Skin epidermis (tissue), 12 donors: ENCODE measurements around the gene INTS11.
A peak's percentile ranks its signal among the peaks of the same experiment; 100 is the strongest.

Source experiments
- H3K27ac ChIP-seq, 21 experiments: fragments of 200-600 bp; sonication (generic) in 11 of 21; one replicate each; pipeline ENCODE4 v1.5.0; 2020; ENCODE audit warnings: mild to moderate bottlenecking in 3 of 21, inconsistent platforms in 2 of 21, moderate library complexity in 2 of 21
- H3K4me3 ChIP-seq, 7 experiments: fragments of 200-600 bp; sonication (generic) in 2 of 7; one replicate each; pipeline ENCODE4 v1.5.0; 2020; ENCODE audit warnings: inconsistent platforms in 2 of 7, mild to moderate bottlenecking in 2 of 7, moderate library complexity in 1 of 7

Gene INTS11

DNA sequence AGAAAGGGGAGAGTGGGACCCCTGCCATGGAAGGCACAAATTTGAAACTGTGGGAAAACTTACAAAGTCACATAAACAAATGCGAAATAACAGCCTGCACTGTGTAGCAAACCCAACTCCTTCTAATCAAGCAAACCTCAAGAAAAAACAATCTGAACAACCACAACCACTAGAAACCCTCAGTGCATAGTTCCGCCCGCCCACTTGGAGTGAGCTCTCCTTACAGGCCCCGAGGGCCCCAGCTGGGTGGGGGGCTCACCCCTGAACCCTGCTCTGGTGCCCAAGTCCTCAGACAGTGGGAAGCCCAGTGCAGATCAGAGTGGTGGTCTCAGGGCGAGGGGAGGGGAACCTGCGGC lies 34.8 kb upstream of the INTS11 start:
- H3K4me3 ChIP-seq: no peak overlapping the region
- peak overlapping the region in 20 of 21 experiments; percentile 54 to 97 (median 84) for H3K27ac ChIP-seq

GRCh38 chr1:1358433-1359271 lies 34.2 kb upstream of the INTS11 start, which contains the start of gene MXRA8:
TSS of gene MXRA8 (minus strand) at chr1:1358555. CDS start at chr1:1358504, 51 bp downstream.
- peak within 1 kb of the TSS; percentile 21 to 44 (median 32) for H3K4me3 ChIP-seq

DNA sequence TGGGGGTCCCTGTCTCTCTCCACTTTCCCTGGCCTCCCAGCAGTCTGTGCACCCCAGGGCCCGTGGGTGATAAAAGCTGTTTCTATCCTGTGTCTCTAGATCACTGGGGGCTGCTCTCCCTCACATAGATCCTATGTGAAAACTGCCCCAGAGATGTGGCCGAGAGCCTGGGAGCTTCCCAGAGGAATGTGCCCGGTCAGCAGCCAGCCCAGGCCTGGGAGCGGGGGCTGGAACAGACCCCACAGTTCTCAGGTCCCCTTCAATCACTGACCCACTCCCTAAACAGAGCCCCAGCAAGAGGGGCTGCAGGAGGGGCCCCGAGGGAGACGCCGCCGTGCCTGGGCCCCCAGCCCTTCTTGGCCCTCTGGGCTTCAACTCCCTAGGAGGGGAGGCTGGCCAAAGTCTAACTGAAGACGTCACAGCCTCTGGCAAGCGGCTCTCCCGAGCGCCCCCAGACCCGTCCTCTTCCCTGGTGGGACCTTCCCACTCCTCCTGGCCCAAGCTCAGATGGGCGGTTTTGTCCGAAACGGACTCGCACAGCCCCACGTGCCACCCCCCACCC lies 33.5 kb upstream of the INTS11 start:
- Histone ChIP-seq H3K27ac (peak overlapping the region in 20 of 21 experiments; percentile 43 to 97 (median 84)), H3K4me3 (peak overlapping the region; percentile 21 to 44 (median 32))

More at GRCh38 chr1:1358433-1359271, 34.2 kb upstream of the INTS11 start, which contains the start of gene MXRA8:
- peak within 1 kb of the TSS in 20 of 21 experiments; percentile 61 to 97 (median 84) for H3K27ac ChIP-seq

DNA sequence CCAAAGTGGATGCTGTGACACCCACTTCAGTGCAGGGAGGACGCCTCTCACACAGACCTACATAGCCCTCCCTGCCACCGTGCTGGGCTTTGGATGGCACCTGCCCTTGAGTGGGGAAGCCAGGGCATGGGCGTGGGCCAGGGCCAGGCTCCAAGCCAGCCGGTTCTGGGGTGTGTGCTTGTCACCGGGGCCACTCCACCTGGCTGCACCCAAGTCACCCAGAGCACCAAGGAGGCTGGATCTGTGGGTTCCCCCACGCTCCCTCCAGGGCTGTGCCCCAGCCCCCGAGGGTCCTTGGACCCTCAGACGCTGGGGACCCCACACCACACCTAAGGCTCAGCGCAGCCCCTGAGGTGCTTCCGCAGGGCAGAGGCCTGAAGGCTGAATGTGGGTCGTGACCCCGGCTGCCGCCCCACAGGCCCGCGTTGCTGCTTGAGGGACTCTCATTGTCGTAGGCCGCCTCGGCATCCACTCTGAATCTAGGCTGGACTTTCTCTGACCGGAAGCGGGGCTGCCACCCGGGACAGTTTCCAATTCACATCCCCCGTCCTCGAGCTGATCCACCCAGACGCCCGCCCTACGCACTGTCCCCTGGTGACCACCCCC lies 32.4 kb upstream of the INTS11 start:
- Histone ChIP-seq H3K4me3 (peak overlapping the region; percentile 21 to 44 (median 32)), H3K27ac (peak overlapping the region in 17 of 21 experiments; percentile 34 to 97 (median 84))

- peak overlapping the region; percentile 21 to 44 (median 32) for H3K4me3 ChIP-seq
- peak overlapping the region in 14 of 21 experiments; percentile 34 to 97 (median 84) for H3K27ac ChIP-seq
Observed at GRCh38 chr1:1356166-1356795, 31.8 kb upstream of the INTS11 start.

DNA sequence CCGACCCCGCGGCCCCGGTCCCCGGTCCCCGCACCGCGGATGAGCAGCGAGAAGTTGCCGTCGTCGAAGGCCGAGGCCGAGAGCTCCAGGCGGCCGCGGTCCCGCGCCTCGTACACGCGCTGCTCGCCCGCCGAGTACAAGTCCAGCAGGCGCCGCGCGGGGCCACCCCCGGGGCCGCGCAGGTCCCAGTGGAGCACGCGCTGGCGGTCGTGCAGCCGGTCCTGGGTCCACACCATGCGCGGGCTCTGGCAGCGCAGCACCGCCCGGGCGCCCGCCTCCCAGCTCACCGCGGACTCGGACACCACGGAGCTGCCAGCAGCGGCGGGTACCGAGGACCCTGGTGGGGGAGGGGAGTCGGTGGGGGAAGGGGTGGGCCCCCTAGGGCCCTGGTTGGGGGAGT lies 31.0 kb upstream of the INTS11 start:
- Histone ChIP-seq H3K4me3 (peak overlapping the region in 6 of 7 experiments; percentile 0 to 37 (median 16)), H3K27ac (peak overlapping the region in 3 of 21 experiments; percentile 2 to 63 (median 14))

DNA sequence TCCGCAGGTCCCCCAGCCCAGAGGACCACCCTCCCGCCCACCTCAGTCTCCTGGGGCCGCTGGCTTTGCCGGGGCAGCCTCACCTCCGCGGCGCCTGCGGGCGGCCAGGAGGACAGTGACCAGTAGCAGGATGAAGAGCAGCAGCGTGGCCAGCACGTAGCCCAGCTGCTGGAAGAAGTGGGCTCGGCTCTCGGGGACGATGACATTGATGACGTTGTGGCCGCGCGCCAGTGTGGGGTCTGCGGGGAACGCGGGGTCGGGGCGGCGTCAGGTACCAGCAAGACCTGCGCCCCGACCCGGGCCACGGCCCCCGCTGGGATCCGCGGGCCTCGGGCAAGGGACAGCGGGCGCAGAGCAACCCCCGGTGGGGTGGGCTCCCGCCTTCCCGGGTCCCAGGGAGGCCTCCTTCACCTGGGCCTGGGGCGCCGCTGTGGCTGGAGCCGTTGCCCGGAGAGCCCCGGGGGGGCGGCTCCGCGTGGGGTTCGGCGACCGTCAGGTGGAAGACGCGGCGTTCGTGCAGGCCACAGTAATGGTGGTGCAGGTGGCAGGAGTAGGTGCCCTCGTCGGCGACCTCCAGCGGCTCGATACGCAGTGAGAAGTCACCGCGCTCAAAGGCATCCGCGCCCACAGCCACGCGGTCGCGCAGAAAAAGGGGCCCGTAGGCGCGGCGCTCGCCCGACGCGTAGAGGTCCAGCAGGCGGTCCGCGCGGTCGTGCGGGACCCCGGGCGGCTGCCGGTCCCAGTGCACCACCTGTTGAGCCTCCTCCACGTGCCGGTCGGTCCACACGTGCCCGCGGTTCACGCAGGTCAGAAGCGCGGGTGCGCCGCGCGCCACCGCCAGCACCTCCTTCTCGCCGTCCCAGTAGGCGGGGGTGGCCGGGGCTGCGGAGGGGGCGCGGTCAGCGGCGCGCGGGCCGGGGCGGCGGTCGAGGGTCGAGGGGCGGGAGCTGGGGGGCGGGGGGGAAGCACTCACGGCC lies 30.1 kb upstream of the INTS11 start:
- H3K4me3 ChIP-seq: peak overlapping the region in 2 of 7 experiments; percentile 17 to 37

DNA sequence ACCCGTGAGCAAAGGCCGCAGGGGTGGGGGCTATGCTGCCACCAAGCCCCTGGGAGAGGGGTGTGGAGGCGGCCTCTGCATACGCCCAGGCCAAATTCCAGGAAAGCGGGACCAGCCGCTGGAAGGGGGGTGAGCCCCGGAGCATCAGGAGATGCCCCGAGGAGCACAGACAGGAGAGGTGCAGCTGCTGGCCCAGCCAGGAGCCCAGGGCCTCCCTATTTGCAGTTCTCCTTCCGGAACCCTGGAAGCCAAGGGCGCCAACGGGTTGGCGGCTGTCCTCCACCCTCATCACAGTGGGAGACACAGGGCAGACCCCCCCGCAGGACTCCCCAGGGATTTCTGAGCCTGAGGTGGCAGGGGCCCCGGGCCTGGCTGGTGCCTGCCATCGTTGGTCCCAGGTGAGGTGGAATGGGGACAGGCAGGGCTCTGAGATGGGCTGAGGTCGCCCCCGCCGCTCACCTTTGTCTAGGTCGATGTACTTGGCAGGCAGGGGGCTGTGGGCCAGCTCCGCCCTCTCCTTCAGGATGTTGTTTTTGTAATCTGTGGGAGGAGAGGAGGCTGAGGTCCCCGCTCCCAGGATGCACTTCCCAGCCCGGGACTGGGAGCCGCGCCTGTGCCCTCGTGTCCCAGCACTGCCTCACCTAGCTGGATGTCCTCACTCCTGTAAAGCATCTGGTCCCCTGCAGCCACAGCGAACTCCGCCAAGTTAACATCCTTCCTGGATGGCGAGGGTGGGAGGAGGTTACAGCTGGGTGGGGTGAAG lies 29.1 kb upstream of the INTS11 start:
- Histone ChIP-seq H3K4me3 (no peak overlapping the region), H3K27ac (peak overlapping the region in 2 of 21 experiments; percentile 14 to 48)

More for the DNA sequence above, 30.1 kb upstream of the INTS11 start:
- no peak overlapping the region for H3K27ac ChIP-seq

- Histone ChIP-seq H3K4me3 (no peak overlapping the region), H3K27ac (peak overlapping the region in 1 of 21 experiments; percentile 14)
Observed at GRCh38 chr1:1352786-1353388, 28.4 kb upstream of the INTS11 start.

- H3K27ac ChIP-seq: peak overlapping the region in 4 of 21 experiments; percentile 7 to 49 (median 34)
- peak overlapping the region in 1 of 7 experiments; percentile 15 for H3K4me3 ChIP-seq
Observed at GRCh38 chr1:1351511-1352427, 27.3 kb upstream of the INTS11 start.

- Histone ChIP-seq H3K27ac (peak within 1 kb of the TSS; percentile 69 to 97 (median 90)), H3K4me3 (peak within 1 kb of the TSS; percentile 57 to 90 (median 76))
Observed at GRCh38 chr1:1349256-1350012, 25.0 kb upstream of the INTS11 start, which contains the start of gene DVL1. TSS of gene DVL1 (minus strand) at chr1:1349418. CDS start at chr1:1349065, 353 bp downstream.

- Histone ChIP-seq H3K27ac (peak overlapping the region in 18 of 21 experiments; percentile 41 to 88 (median 76)), H3K4me3 (peak overlapping the region; percentile 50 to 90 (median 60))
Observed at GRCh38 chr1:1348420-1349255, 24.2 kb upstream of the INTS11 start.

GRCh38 chr1:1347663-1348419 lies 23.4 kb upstream of the INTS11 start:
- Histone ChIP-seq H3K4me3 (peak overlapping the region; percentile 50 to 90 (median 60)), H3K27ac (peak overlapping the region in 18 of 21 experiments; percentile 41 to 88 (median 76))
